ENCODE data around the gene PDE6A. TPM values are rescaled to one million over a fixed set of nuclear protein-coding genes. Genes with fewer than 3 reads are reported as not detected.
"Not testable (repeated sequence)": the region's sequence is repeated elsewhere in the genome, so short reads cannot be mapped to it uniquely, and the experiment has no call there.

The PDE6A gene
- total and polyA plus RNA-seq, 12 donors = 0.14 to 1.6 (median 0.86) TPM

DNA sequence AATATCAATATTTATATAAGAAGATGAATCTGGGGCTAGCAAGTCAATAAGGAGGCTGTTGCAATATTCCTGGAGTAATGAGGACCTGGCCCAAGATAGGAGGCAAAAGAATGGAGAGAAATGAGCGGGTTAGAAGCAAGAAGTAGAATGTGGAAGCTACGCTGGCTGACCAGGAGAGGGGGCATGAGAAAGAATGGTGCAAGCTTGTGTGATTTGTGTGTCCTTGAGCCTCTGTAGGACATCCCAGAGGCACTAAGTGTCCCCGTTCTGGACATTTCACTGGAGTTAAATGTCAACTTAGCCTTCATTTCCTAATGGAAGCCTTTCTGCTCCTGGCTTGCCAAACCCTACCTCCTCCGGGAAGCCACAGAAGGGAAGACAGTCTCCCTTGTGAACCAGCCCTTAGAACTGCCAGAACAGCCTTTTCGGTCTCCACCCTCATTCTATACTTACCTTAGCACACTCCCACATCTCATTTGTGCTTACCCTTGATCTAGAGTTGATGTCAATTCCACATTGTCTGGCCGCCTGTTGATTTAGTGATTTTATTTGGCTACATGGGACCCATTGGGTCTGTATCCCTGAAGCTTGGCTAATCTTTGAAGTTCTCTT, 6.7 kb upstream of the PDE6A start:
- H3K4me3 ChIP-seq = no peak overlapping the region
- WGBS, 4 donors = 56 to 77% (median 68%) methylated on average over 6 of the region's 6 CpGs
- DNase-seq = peak in 1 of 7 donors; percentile 47
- no peaks in the 10 kb centered on the region for H3K36me3 ChIP-seq (replicated peaks in 1 of 2)
- intact Hi-C loops (cut with DNase I) = no loop called here
- TF ChIP-seq CTCF (IDR thresholded peaks at IDR 0.05) = peak in 2 of 6 experiments; percentile 17 to 19
- TF ChIP-seq POLR2A (IDR thresholded peaks at IDR 0.05) = no peak
- no peaks in the 10 kb centered on the region for H3K9me3 ChIP-seq (replicated peaks in 1 of 3)
- H3K27me3 ChIP-seq = no peaks in the 10 kb centered on the region
- H3K27ac ChIP-seq = no peak overlapping the region
- no peaks in the 10 kb centered on the region for H3K4me1 ChIP-seq (replicated peaks in 1 of 2)

DNA sequence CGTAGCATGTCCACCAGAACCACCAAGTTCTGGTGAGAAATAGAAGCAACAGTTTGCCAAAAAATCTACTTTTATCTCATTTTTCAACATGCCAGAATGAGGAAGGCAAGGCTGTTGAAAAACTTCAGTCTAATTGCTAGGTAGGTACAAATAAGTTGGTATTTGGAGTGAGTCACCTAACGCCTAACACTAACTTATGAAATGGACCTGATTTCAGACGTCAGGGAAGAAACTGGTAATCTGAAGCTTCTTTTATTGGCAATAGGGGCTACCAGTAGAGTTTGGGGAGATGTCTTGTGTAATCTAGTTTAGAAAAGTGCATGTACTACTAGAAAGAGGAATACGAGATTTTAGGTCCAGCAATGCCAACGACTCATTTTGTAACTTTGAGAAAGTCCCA, 4.4 kb upstream of the PDE6A start:
- Histone ChIP-seq H3K27ac (no peak overlapping the region), H3K9me3 (replicated peaks in 1 of 3) (no peaks in the 10 kb centered on the region), H3K36me3 (replicated peaks in 1 of 2) (no peaks in the 10 kb centered on the region), H3K27me3 (no peaks in the 10 kb centered on the region), H3K4me1 (replicated peaks in 1 of 2) (no peaks in the 10 kb centered on the region), H3K4me3 (no peak overlapping the region)
- intact Hi-C loops (cut with DNase I) = no loop called here
- WGBS, 4 donors = 78 to 91% (median 85%) methylated on average over 5 of the region's 5 CpGs
- no peak for DNase-seq
- no peak for TF ChIP-seq CTCF (IDR thresholded peaks at IDR 0.05)
- no peak for TF ChIP-seq POLR2A (IDR thresholded peaks at IDR 0.05)

DNA sequence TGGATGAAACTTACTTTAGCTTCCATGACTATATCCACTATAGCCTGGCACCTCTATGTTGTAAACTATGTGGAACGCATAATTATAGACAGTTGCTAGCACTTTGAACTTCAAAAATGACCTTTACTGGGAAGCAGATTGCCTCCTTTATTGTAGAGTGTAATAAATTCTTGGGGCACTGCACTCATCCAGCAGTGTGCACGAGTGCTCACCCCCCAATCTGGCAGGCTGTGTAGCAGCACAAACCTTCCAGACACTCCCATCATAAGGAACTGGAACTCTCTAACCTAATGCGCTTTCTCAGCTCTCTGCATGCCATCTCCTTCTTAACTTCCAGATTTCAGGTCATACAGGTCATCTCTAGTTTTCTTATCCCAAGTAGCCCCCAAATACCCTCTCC, 1.5 kb upstream of the PDE6A start:
- Histone ChIP-seq H3K9me3 (replicated peaks in 1 of 3) (no peaks in the 10 kb centered on the region), H3K27ac (no peak overlapping the region), H3K4me1 (replicated peaks in 1 of 2) (no peaks in the 10 kb centered on the region), H3K27me3 (no peaks in the 10 kb centered on the region), H3K36me3 (replicated peaks in 1 of 2) (no peaks in the 10 kb centered on the region), H3K4me3 (no peak overlapping the region)
- 78 to 87% (median 84%) methylated on average over 3 of the region's 3 CpGs for WGBS, 4 donors
- DNase-seq = no peak
- intact Hi-C loops (cut with DNase I) = no loop called here
- TF ChIP-seq CTCF (IDR thresholded peaks at IDR 0.05) = no peak
- TF ChIP-seq POLR2A (IDR thresholded peaks at IDR 0.05) = no peak

- H3K36me3 ChIP-seq (replicated peaks in 1 of 2); H3K27me3 ChIP-seq; DNase-seq; H3K9me3 ChIP-seq (replicated peaks in 1 of 3); H3K4me3 ChIP-seq; H3K27ac ChIP-seq; intact Hi-C loops (cut with DNase I): not testable (repeated sequence)
- WGBS, 4 donors = 68 to 83% (median 77%) methylated on average over 6 of the region's 6 CpGs
- H3K4me1 ChIP-seq (replicated peaks in 1 of 2) = peaks cover 5 to 14% of the 10 kb centered on the region in 2 donors
These were observed 1.2 kb downstream of the PDE6A start for GRCh38 chr5:149943177-149943949.

DNA sequence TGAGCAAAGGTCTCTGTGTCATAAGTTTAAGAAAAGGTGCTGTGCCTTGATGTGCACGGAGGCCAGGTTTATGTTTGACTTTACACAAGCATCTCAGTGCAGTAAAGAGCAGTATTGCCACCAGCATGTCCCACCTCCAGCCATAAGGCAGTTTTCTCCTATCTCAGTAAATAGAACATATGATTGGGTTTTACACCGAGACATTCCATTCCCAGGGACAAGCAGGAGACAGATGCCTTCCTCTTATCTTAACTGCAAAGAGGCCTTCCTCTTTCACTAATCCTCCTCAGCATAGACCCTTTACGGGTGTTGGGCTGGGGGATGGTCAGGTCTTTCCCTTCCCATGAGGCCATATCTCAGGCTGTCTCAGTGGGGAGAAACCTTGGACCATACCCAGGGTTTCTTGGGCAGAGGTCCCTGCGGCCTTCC, 1.8 kb downstream of the PDE6A start:
- WGBS, 4 donors = 51 to 62% (median 58%) methylated on average over 4 of the region's 4 CpGs
- H3K36me3 ChIP-seq (replicated peaks in 1 of 2); DNase-seq; H3K4me3 ChIP-seq; H3K27ac ChIP-seq; H3K27me3 ChIP-seq; intact Hi-C loops (cut with DNase I); H3K9me3 ChIP-seq (replicated peaks in 1 of 3): not testable (repeated sequence)
- peaks cover 11 to 21% of the 10 kb centered on the region in 2 donors for H3K4me1 ChIP-seq (replicated peaks in 1 of 2)

Measured in adrenal gland (tissue), 12 donors.